Ovary (tissue), 9 donors: ENCODE results near the gene PIP4K2C. TPM values are rescaled to one million over a fixed set of nuclear protein-coding genes. Genes with fewer than 3 reads are reported as not detected.

ENCODE experiments used
- DNase-seq, 5 donors: peaks; one replicate each; pipeline ENCODE4 v3.0.0-alpha.2; 2019 to 2020
- H3K27ac ChIP-seq, 2 donors: fragments of 200-600 bp; one replicate each; pipeline versions ENCODE4 v1.5.1 to v1.8.0; 2019 to 2022
- H3K27me3 ChIP-seq: fragments of 200-600 bp; one replicate; pipeline ENCODE4 v1.8.0; 2022
- H3K36me3 ChIP-seq: fragments of 200-600 bp; sonication (generic); one replicate; pipeline ENCODE4 v1.5.1; 2019
- H3K4me1 ChIP-seq: one replicate; pipeline ENCODE4 v1.8.1; 2013; ENCODE audit warnings: mild to moderate bottlenecking, moderate library complexity; ENCODE audit not compliant: insufficient read depth
- H3K4me3 ChIP-seq: fragments of 200-600 bp; sonication (generic); one replicate; pipeline ENCODE4 v1.5.1; 2017
- H3K9me3 ChIP-seq, 2 donors: fragments of 200-600 bp in 1 of 2; sonication (generic) in 1 of 2; one replicate each; pipeline versions ENCODE4 v1.5.1 to v1.8.1; 2013 to 2019; ENCODE audit warnings: mild to moderate bottlenecking in 1 of 2, moderate library complexity in 1 of 2
- EP300 ChIP-seq: sonication (generic); formaldehyde crosslinking; IDR thresholded peaks from one replicate; pipeline ENCODE4 v1.6.1; 2017; ENCODE audit warnings: antibody characterized with exemption
- POLR2A ChIP-seq: fragments of 450-650 bp; IDR thresholded peaks from one replicate; pipeline ENCODE4 v1.6.1; 2017; ENCODE audit warnings: antibody characterized with exemption, mild to moderate bottlenecking, moderate library complexity
- WGBS, 3 donors: extraction: QIAGEN DNeasy Blood & Tissue Kit in 1 of 3; methylation state at CpG; one replicate each; pipeline versions ENCODE4 v1.1.5 to v1.1.7; 2013 to 2017; 5-methylcytosine and 5-hydroxymethylcytosine counted together
- intact Hi-C, 4 donors: fragments of 100-400 bp; cut with DNase I; formaldehyde crosslinking; loops; one replicate each; pipeline versions ENCODE4 v1.11.0 to v1.15.1; 2022 to 2023
- polyA plus RNA-seq, 2 donors: library from polyadenylated mRNA; stranded (reverse); fragments of 200-250 nt in 1 of 2; fragments of 350-450 nt in 1 of 2; fragmentation: Illumina TruSeq in 1 of 2; extraction: RNeasy Lipid Tissue Mini Kit (QIAGEN cat#74804) in 1 of 2; gene quantifications; one replicate each; pipeline ENCODE4 v1.2.3, GENCODE V29; 2013 to 2014
- total RNA-seq, 7 donors: library from RNA; depleted of rRNA in 2 of 7; stranded (reverse); fragments of >200 nt in 2 of 7; fragmentation: NEBNext Ultra II Directional in 3 of 7; extraction: Animal tissue kit (Norgen Biotek cat#: 25700) in 3 of 7; gene quantifications; one replicate each; pipeline versions ENCODE4 v1.1.0 to v1.2.4, GENCODE V29; 2016 to 2023
- TF ChIP-seq, protein P1 (sequence below), 3 donors: fragments of 450-650 bp in 2 of 3; fragments of 200-600 bp in 1 of 3; IDR thresholded peaks; one replicate each; pipeline versions ENCODE4 v1.5.1 to v1.8.0; 2016 to 2022; ENCODE audit warnings: antibody characterized with exemption in 3 of 3, mild to moderate bottlenecking in 1 of 3
- donor health status: DM: no; HTN: no; CAD: no; lungs with moderate emphysema.
- donor health status: DM: no; HTN: no; CAD: no.
- donor health status: Bipolar disorder and iron deficiency.
- donor health status: DM: yes; HTN: yes; CAD: no.
- donor health status: DM: no; HTN: no; CAD: no.
- donor health status: DM: yes; HTN: yes; CAD: no.

The PIP4K2C gene
- total and polyA plus RNA-seq, 9 donors: 13.1 to 42.0 (median 21.2) TPM

DNA sequence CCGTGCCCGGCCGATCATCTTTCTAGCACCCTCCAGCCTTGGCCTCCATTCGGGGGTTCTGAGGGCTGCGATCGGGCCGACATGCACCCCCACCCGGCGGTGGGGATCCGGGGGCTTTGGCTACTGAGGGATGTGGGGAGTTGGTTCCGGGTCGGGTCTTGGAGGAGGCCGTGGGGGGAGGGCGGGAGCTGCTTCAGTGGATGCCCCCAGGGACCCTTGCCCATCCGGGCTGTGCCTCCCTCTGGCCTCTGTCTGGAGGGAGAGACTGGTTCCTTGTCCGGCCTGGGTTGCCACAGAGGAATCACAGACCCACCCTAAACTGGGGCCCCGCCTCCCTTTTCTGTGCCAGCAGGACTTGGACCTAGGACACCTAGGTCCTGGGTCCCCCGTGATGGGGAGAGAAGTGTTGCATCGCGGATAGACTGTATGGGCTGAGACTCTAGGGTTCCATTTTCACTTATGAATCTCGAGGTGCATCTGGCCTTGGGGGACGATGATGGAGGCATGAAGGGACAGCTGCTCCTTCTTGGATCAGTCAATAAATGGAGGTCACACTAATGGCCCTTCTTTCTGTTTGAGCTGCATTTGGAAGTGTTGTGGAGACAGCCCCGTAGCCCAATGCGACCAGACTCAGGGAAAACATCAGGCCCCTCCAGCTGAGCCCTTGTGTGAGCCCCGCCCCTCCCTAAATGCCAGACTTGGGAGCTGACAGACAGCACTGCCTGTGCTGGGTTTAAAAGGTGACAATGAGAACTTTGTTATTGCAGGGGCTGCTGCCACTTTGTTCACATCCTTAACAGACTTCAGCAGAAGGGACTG is 14.2 kb downstream of the PIP4K2C start:
- 4 to 11% (median 5%) methylated on average over 10 to 25 of the region's 25 CpGs for WGBS, 3 donors
- peaks cover 3% of the 10 kb centered on the region for H3K4me1 ChIP-seq
- TF ChIP-seq, protein P1, sequence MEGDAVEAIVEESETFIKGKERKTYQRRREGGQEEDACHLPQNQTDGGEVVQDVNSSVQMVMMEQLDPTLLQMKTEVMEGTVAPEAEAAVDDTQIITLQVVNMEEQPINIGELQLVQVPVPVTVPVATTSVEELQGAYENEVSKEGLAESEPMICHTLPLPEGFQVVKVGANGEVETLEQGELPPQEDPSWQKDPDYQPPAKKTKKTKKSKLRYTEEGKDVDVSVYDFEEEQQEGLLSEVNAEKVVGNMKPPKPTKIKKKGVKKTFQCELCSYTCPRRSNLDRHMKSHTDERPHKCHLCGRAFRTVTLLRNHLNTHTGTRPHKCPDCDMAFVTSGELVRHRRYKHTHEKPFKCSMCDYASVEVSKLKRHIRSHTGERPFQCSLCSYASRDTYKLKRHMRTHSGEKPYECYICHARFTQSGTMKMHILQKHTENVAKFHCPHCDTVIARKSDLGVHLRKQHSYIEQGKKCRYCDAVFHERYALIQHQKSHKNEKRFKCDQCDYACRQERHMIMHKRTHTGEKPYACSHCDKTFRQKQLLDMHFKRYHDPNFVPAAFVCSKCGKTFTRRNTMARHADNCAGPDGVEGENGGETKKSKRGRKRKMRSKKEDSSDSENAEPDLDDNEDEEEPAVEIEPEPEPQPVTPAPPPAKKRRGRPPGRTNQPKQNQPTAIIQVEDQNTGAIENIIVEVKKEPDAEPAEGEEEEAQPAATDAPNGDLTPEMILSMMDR (IDR thresholded peaks at IDR 0.05): no peak
- no peak for TF ChIP-seq POLR2A
- TF ChIP-seq EP300: no peak
- peak; percentile 48 to 62 (median 59) for DNase-seq
- H3K4me3 ChIP-seq: peak overlapping the region; percentile 56
- no peaks in the 10 kb centered on the region for H3K27me3 ChIP-seq
- no peaks in the 10 kb centered on the region for H3K9me3 ChIP-seq
- peak overlapping the region; percentile 94 to 98 for H3K27ac ChIP-seq
- intact Hi-C loops: no loop called here
- H3K36me3 ChIP-seq: no peaks in the 10 kb centered on the region

DNA sequence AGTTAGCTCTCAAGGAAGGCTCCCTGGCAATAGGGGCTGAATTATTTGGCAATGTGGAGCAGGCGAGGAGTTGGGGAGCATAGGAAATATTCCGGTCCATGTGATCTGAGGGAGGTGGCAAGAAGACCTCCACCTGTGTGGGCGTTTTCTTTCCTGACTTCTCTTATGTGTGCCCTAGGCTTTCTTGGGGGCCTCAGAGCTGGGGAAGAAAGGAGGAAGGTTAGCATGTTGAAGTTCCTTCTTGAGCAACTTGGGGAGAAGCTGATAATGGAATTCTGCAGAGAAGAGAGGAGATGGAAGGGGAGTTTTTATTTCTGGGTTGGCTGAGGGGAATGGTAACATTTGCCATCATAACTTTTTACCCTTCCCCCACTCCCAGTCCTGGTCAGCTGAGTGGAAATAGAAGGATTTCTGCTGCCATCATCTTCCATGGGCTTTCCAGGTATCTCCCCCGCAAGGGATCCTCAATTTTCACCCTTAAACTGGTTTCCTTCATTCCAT is 14.9 kb downstream of the PIP4K2C start:
- H3K9me3 ChIP-seq: no peaks in the 10 kb centered on the region
- DNase-seq: no peak
- intact Hi-C loops: no loop called here

DNA sequence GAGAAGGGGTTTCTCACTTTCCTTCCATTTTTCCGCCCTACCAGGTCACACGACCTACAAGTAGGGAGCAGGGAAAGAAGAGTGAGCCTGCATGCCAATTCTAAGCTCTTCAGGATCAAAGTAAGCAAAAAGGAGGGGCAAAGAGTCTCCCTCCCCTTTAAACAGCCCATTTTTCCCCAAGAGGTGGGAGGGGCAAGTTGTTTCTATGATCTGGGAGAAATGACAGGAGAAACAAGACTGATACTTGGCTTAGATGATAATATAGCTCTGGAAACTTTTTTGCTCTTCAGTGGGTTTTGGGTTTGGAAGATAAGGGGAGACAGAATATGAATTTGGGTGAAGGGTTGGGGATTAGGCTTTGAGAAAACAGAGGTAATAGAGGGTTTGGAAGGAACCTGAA is 15.4 kb downstream of the PIP4K2C start:
- Histone ChIP-seq H3K27me3 (no peaks in the 10 kb centered on the region), H3K9me3 (no peaks in the 10 kb centered on the region), H3K4me1 (peaks cover 3% of the 10 kb centered on the region), H3K27ac (no peak overlapping the region), H3K4me3 (no peak overlapping the region), H3K36me3 (no peaks in the 10 kb centered on the region)
- no peak for DNase-seq
- TF ChIP-seq EP300 (no peak), POLR2A (no peak)
- TF ChIP-seq, protein P1 (IDR thresholded peaks at IDR 0.05): no peak
- 59 to 70% (median 68%) methylated on average over 2 of the region's 2 CpGs for WGBS, 3 donors
- intact Hi-C loops: no loop called here

More for the DNA sequence above, 14.9 kb downstream of the PIP4K2C start:
- no peak for TF ChIP-seq EP300
- TF ChIP-seq, protein P1 (IDR thresholded peaks at IDR 0.05): no peak
- no peak for TF ChIP-seq POLR2A
- H3K27ac ChIP-seq: peak overlapping the region in 1 of 2 donors; percentile 94
- H3K4me1 ChIP-seq: peaks cover 3% of the 10 kb centered on the region
- no peaks in the 10 kb centered on the region for H3K36me3 ChIP-seq
- WGBS, 3 donors: 53 to 60% (median 55%) methylated on average over 4 of the region's 4 CpGs
- no peaks in the 10 kb centered on the region for H3K27me3 ChIP-seq
- no peak overlapping the region for H3K4me3 ChIP-seq

GRCh38 chr12:57606821-57607220 is 15.8 kb downstream of the PIP4K2C start:
- H3K9me3 ChIP-seq: no peaks in the 10 kb centered on the region
- H3K27ac ChIP-seq: no peak overlapping the region
- no peak for DNase-seq
- H3K4me1 ChIP-seq: peaks cover 4% of the 10 kb centered on the region
- no peak overlapping the region for H3K4me3 ChIP-seq
- 80 to 85% (median 85%) methylated on average over 11 of the region's 11 CpGs for WGBS, 3 donors
- intact Hi-C loops: no loop called here
- H3K27me3 ChIP-seq: no peaks in the 10 kb centered on the region
- TF ChIP-seq POLR2A (no peak), EP300 (no peak)
- TF ChIP-seq, protein P1 (IDR thresholded peaks at IDR 0.05): no peak
- no peaks in the 10 kb centered on the region for H3K36me3 ChIP-seq
